C1 segment of cervical spinal cord (tissue), 14 donors: ENCODE measurements around the gene C1S.

Experiments used
- DNase-seq, 14 donors: peaks; one replicate each; lab custom pipeline; 2025; lab: John Stamatoyannopoulos, UW

Gene C1S

GRCh38 chr12:7075939-7076338, 15.4 kb downstream of the C1S start:
- DNase-seq, result no peak

- no peak for DNase-seq
Observed at GRCh38 chr12:7076493-7076892, 16.0 kb downstream of the C1S start.

DNA sequence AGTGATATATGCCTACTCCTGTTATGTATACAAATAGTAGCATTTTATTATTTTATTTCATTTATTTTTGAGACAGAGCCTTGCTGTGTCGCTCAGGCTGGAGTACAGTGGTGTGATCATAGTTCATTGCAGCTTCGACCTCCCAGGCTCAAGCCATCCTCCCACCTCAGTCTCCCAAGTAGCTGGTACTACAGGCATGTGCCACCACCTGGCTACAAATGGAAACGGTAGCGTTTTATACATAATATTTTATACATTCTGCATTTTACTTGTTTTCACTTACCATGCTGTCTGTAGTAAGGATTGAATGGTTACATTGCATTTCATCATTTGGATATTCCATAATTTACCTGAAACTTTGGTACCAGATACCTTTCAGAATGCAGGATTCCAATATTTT, 17.6 kb downstream of the C1S start:
- no peak for DNase-seq

DNA sequence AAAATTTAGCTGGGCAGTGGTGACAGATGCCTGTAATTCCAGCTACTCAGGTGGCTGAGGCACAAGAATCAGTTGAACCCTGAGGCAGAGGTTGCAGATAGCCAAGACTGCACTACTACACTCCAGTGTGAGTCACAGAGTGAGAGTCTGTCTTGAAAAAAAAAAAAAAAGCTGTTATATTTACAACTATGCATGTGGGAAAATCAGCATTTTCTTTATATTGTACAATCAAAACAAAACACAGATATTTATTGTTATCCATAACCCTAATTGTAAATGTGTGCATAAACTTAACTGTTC, 19.3 kb downstream of the C1S start:
- no peak for DNase-seq

GRCh38 chr12:7081037-7081436, 20.5 kb downstream of the C1S start:
- DNase-seq, result peak in 1 of 14 donors; percentile 37

- no peak for DNase-seq
Observed at GRCh38 chr12:7083125-7083524, 22.6 kb downstream of the C1S start.

DNA sequence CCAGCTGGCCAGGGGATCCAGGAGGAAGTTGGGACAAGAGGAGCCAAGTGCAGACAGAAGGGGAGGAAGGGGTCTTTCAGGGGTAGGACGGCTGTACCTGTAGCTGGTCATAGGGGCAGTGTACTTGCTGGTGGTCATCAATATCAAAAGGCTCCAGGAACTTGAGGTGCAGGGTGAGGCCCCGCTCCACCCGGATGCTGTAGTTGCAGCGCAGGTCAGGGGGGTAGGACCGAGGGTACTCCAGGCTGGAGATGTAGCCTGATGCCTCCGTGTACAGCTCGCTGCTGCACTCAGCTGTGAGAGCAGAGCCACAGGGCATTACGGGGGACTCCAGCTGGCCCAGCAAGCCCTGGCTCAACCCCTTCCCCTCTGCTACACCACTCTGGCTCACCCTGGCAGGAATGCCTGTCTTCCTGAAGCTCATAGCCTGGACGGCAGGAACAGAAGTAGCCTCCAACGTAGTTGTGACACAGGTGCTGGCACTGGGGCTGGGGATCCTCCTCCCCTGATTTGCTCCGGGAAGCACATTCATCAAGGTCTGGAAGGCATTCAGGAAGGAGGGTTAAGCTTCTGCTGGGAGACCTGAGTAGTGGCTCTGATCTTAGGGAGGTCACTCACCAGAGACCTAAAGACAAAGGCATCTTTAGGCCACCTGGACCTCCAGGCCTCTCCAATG, 28.8 kb downstream of the C1S start:
- DNase-seq, result no peak

- no peak for DNase-seq
Observed at GRCh38 chr12:7090222-7090998, 29.9 kb downstream of the C1S start.

GRCh38 chr12:7091171-7091570, 30.7 kb downstream of the C1S start:
- no peak for DNase-seq

GRCh38 chr12:7091660-7092228, 31.2 kb downstream of the C1S start:
- peak in 2 of 14 donors; percentile 12 to 61 for DNase-seq

GRCh38 chr12:7092229-7092985, 31.9 kb downstream of the C1S start, which contains the start of gene C1R:
C1R (minus strand) TSS chr12:7092445; CDS start chr12:7092388, 57 bp downstream.
- DNase-seq, result peak in 10 of 14 donors; percentile 26 to 72 (median 30)

DNA sequence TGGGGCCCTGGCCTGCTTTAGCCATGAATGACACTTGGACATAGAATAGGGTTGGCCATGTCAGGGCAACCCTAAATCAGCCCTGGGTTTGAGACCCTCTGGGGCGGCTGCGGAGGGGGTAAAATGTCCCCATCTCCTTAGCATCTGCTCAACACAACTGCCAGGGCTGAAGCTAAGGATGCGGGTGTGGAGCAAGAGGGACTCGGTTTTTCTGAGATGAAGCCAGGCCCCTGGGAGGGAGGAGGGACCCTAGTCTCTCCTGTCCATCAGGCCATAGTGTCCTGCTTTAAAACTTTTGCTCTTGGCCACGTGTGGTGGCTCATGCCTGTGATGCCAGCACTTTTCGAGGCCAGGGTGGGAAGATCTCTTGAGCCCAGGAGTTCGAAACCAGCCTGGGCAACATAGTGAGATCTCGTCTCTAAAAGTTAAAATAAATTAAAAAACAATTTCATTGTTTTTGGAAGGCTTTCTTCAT, 32.5 kb downstream of the C1S start:
- no peak for DNase-seq

- DNase-seq, result no peak
Observed at GRCh38 chr12:7093486-7093885, 33.0 kb downstream of the C1S start.

DNA sequence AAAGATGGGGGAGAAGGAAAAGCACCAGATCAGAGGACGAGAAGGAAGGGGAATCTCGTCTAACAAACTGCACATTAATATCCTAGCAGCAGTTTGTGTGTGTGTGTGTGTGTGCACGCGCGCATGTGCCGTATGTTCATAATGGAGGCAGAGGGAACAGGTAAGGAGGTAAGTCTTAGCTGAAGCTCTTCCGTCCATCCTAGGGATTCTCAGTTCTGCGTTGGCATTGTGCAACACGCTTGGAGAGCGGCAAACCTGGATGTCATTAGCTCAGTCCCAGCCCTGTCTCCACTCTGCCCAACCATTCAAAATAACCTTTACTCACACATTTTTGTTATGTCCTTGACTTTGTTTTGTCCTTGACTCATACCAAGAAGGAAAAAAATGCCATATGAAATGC, 33.4 kb downstream of the C1S start:
- no peak for DNase-seq

DNA sequence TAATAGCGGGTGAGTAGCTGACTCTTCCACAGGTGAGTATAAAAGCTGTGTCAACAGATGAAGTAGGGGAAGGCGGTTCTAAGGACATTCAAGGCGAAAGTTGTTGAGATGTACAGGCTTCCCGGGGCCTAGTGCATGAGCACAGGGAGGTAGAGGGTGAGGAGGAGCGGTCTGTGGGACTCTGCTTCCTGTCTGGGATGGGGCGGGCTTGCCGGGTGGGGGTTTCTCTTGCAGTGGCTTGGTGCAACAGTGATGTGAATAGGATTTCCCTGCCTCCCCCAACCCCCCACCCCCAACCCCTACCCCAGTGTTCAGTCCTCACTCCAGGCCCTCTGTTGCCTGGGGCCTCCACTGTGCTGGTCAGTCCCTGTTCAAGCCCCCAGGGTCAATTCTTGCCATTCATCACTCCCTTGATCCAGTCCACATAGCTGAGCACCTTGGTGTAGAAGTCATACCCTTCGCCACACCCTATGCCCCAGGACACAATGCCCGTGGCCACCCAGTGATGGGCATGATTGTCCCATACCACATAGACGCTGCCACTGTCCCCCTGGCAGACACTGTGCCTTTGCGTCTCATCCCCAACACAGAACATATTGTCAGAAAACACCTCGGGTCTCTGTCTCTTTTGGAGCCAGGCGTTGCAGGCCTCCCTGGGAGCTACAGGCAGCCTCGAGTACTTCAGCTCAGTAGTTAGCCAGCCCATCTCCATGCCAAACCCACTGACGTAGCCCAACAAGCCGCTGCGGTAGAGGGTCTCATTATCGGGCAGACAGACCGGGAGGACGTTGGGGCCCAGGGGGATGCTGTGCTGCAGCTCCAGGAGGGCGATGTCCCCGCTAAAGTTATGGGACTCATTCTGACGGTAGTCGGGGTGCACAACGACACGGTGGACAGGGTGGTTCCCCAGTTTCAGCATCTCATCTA, 35.8 kb downstream of the C1S start:
- no peak for DNase-seq

- DNase-seq, result peak in 1 of 14 donors; percentile 13
Observed at GRCh38 chr12:7096979-7097378, 36.5 kb downstream of the C1S start.

DNA sequence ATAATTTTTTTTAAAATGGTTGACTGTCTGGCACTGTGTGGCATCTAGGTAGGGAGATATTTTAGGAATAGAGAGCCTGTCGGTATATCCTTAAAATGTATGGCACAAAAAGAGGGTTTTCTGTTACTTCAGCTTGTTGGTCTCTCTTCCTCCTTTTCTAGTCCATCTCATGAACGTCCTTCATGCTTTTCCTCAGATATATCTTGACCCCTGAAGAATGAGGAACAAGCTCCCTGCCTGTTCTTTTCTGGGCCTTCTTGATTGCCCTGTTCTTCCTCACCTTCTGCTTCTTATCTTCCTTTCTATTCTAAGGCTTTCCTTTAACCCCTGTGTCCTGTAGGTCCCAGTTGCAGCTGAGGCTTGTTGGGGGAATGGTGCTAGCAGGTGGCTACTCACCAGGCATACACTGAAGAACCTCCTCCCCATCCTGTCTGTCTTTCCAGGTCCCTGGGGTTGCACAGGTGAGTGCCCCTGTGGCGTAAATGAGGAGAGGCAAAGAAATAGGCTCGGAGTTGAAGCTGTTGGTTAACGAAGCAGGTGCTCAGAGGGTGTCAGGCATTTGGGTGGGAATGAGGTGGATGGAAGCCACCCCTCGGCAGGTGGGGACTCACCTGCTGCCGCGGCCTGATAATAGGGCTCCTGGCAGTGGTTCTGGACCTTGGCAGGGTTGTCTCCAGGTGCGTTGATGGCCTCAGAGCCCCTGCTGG, 38.9 kb downstream of the C1S start:
- DNase-seq, result no peak

- DNase-seq, result no peak
Observed at GRCh38 chr12:7100239-7100638, 39.7 kb downstream of the C1S start.

GRCh38 chr12:7101047-7101693, 40.7 kb downstream of the C1S start:
- DNase-seq, result no peak

GRCh38 chr12:7101694-7102131, 41.2 kb downstream of the C1S start:
- DNase-seq, result no peak
